ENCODE measurements around the gene PLAC8.
"Not testable (repeated sequence)": the region's sequence is repeated elsewhere in the genome, so short reads cannot be mapped to it uniquely, and the experiment has no call there.

PLAC8 gene

GRCh38 chr4:83112231-83112630, 2.3 kb downstream of the PLAC8 start:
- DNase-seq: no peak

GRCh38 chr4:83111751-83112141, 2.8 kb downstream of the PLAC8 start:
- not testable (repeated sequence) for DNase-seq

DNA sequence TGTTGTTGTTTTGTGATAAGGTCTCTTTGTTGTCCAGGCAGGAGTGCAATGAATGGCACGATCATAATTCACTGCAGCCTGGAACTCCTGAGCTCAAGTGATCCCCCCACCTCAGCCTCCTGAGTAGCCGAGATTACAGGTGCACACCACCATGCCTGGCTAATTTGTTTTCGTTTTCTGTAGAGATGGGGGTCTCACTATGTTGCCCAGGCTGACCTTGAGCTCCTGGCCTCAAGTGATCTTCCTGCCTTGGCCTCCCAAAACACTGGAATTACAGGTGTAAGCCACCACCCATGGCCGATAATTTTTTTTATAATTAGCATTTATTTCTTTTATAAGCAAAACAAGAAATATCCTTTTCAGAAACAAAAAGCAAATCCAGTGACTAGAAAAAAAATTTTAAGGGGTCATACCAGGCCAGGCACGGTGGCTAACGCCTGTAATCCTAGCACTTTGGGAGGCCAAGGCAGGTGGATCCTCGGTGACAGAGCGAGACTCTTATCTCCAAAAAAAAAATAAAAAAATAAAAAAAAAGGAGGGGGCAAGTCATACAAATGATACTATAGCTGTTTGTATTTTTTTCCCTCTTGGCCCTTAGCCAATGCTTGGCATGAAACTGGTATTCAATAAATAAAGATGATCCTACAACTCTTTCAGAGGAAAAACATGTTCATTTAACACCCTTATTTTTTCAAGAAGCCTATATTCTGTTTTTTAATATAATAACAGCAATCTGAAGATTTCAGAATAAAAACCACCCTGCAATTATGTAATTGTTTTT, 3.4 kb downstream of the PLAC8 start:
- DNase-seq: no peak

DNA sequence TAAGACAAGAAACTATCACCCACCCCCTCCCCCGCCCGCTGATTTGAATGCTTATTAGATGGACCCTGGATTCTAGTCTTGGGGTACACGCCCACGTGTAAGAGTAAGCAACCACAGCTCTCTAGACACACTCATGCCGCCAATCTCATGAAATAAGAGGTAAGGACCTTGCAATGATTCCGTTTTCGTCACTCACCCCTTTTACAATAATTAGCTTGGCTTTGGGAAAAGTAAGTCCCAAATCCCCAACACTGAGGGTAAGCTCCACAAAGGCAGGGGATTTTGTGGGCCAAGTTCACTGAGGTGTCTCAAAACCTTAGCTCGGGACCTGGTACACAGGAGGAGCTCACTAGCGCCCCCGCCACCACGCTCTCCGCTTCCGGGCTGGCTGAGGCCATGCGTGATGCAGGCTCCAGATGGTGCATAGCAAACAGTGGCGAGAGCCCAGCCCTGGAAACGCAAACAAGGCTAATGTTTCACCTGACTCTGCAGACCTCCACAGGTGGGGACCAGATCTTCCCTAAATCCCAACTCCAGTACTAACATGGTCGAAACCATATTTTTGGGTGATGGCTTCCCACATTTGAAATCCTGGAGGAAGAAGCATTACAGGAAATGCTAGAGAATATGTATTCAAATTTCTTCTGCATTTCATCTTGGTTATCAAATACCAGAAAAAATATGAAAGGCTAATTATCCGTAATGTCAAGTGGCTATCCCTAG, 4.1 kb downstream of the PLAC8 start:
- peak; percentile 68 for DNase-seq

DNA sequence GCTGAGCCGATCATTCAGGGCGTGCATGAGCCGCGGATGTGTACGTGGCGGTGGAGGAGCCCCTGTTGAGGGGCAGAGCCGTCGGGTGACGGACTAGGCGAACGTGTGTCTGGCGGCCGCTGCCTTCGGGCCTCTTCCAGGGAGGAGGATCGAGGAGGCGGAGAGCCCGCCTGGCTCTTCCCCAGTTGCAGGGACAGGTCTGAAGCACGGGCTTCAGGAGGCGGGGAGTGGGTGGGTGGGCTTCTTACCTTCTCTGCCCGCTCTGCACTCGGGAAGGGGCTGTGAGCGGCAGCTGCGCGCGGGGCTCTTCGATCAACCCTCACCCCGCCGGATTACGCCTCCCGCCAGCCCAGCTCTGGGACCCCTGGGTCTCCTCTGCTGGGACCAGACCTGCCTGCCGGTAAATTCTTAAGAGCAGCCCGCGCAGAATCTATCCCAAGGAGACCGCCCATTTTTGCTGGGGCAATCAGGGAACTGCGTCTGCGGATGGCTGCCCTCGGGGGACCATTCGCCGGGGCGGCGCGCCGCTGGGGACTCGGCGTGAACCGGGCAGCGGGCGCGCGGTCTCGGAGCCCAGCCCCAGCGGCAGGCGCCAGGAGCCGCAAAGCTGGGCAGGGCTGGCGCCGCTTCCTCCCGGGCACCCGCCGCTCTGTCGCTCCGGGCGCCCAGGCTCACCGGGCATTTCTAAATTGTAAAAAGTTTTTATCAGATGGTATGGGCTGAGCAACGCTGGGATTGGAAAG, 4.9 kb downstream of the PLAC8 start:
- peak; percentile 40 for DNase-seq

GRCh38 chr4:83108101-83108861, 6.2 kb downstream of the PLAC8 start:
- DNase-seq: no peak

DNA sequence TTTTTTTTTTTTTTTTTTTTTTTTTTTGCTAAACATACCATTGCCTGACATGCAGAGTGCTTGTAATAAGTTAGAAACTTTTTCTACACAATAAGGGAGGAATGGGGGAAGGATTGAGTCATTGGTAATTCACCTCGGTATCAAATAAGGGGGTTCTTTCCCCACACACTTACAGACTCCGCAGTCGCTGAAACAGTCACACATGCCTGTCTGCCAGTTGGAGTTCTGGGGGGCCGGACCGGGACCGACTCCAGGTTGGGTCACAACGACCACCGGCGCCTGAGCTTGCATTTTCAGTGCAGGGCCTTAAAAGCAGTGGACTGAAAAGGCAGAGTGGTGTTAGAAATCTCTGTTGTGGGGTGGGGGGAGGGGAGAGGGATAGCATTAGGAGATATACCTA, 6.9 kb downstream of the PLAC8 start:
- no peak for DNase-seq

- no peak for DNase-seq
These were observed 9.5 kb downstream of the PLAC8 start for GRCh38 chr4:83104991-83105390.

GRCh38 chr4:83096397-83096796, 18.1 kb downstream of the PLAC8 start:
- DNase-seq: no peak

DNA sequence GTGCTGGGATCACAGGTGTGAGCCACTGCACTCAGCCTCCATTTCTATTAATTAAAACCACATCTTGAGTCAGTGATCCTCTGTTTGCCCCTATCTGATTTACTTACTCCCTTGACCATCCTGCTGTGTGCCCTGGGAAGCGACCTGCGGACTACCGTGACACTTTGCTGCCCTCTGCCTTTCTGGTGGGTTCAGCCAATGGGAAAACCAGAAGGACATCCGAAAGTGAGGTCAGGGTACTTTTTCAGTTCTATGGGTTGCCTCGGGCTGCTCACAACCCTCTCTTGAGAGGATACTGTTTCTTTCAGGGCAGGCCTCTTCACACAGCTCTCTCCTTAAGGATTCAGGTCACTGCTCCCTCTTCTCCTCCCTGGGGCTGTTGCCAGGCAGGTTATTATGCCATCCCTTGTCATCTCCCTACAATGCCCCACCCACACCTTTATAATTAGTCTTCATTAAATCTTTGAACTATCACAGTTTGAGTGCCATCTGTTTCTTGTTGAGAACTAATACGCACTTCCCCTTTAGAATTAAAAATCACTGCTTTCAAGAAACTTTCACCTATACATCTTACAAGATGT, 21.4 kb downstream of the PLAC8 start:
- no peak for DNase-seq

- no peak for DNase-seq
These were observed 24.9 kb downstream of the PLAC8 start for GRCh38 chr4:83089410-83090157.

DNA sequence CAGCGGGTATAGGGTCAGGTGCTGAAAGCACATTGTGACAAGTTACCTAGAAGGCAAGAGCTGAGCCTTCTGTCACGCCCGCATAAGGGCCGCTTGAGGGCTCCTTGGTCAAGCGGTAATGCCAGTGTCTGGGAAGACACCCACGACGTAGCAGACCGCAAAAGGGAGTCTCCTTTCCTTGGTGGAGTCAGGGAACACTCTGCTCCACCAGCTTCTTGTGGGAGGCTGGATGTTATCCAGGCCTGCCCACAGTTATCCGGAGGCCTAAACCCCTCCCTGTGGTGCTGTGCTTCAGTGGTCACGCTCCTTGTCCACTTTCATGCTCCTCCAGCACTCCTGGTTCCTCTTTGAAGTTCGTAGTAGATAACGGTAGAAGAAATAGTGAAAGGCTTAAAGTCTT, 29.6 kb downstream of the PLAC8 start:
- not testable (repeated sequence) for DNase-seq

DNA sequence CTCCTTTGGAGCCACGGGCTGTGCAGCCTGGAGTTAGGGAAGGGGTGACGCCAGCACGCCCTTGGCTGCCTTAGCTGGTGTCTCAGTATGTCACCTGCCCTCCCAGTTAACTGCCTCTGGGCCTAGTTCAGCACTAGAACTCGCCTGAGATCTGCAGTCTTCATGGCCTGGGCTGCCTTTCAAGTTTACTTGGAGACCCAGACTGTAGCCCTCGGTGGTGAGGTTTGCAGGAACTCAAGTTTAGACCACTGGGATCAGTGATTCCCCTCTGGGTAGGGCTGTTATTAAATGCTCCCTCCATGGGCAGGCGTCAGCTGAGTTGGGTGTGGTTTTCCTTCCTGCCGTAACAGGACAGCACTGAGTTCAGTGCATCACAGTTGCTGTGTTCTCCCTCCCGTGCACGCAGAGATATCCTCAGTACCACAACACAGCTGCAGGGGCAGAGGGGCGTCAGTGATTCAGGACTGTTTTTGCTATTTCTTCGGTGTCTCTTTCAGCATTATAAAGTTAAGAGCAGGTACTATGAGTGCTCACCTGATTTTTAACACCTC, 30.5 kb downstream of the PLAC8 start:
- no peak for DNase-seq

- DNase-seq: no peak
These were observed 31.8 kb downstream of the PLAC8 start for GRCh38 chr4:83082777-83083176.

- DNase-seq: no peak
These were observed 34.0 kb downstream of the PLAC8 start for GRCh38 chr4:83080561-83080960.

- DNase-seq: peak; percentile 39
These were observed 39.0 kb downstream of the PLAC8 start for GRCh38 chr4:83075311-83076095.

DNA sequence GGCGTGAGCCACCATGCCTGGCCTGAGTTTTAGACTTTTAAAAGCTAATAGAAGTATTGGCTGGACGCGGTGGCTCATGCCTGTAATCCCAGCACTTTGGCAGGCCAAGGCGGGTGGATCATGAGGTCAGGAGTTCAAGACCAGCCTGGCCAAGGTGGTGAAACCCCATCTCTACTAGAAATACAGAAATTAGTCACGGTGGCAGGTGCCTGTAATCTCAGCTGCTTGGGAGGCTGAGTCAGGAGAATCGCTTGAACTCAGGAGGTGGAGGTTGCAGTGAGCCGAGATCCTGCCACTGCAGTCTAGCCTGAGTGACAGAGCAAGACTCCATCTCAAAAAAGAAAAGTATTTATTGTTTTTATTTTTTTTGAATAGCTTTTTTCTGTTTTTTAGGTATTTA, 39.7 kb downstream of the PLAC8 start:
- not testable (repeated sequence) for DNase-seq

GRCh38 chr4:83074086-83074704, 40.3 kb downstream of the PLAC8 start:
- peak; percentile 78 for DNase-seq

GRCh38 chr4:83071116-83071515, 43.4 kb downstream of the PLAC8 start:
- no peak for DNase-seq
